PC-3 (cell line): ENCODE data around the gene CHST9.

ENCODE experiments used
- CTCF ChIP-seq: fragments of 300-600 bp; sonication (generic); conservative IDR thresholded peaks from 2 replicates; pipeline ENCODE4 v1.5.1; 2017; ENCODE audit warnings: antibody characterized with exemption, low read depth, mild to moderate bottlenecking, low read length
- EZH2 ChIP-seq: fragments of 300-600 bp; sonication (generic); IDR thresholded peaks from one replicate; pipeline ENCODE4 v1.6.1; 2017; ENCODE audit warnings: antibody characterized with exemption, mild to moderate bottlenecking, low read length; ENCODE audit not compliant: unreplicated experiment

- TF ChIP-seq CTCF (no peak), EZH2 (no peak)
Observed at GRCh38 chr18:27040796-27041195, 144.3 kb downstream of the CHST9 start.
